MM.1S (cell line): ENCODE measurements around the gene GBP3.

Experiments
- DNase-seq: peaks from one replicate; pipeline ENCODE4 v3.0.0-alpha.2; 2015
- H2AFZ ChIP-seq: fragments of 300-600 bp; sonication (generic); 2 replicates; pipeline ENCODE4 v1.6.0; 2016; ENCODE audit warnings: antibody characterized with exemption, low read length
- H3F3A ChIP-seq: fragments of 300-600 bp; sonication (generic); 2 replicates; pipeline ENCODE4 v1.6.1; 2016; ENCODE audit warnings: mild to moderate bottlenecking, antibody characterized with exemption, low read length, moderate library complexity, mixed read lengths; ENCODE audit not compliant: insufficient read depth
- H3K27ac ChIP-seq: fragments of 300-600 bp; sonication (generic); 2 replicates; pipeline ENCODE4 v1.5.1; 2016; ENCODE audit warnings: mild to moderate bottlenecking, low read length
- H3K27me3 ChIP-seq: fragments of 300-600 bp; sonication (generic); replicated peaks from 2 replicates; pipeline ENCODE4 v1.6.0; 2016; ENCODE audit warnings: low read length; ENCODE audit not compliant: insufficient read depth
- H3K36me3 ChIP-seq: fragments of 300-600 bp; sonication (generic); replicated peaks from 2 replicates; pipeline ENCODE4 v1.6.1; 2016; ENCODE audit warnings: mild to moderate bottlenecking, low read length, mixed read lengths; ENCODE audit not compliant: insufficient read depth
- H3K4me1 ChIP-seq: fragments of 300-600 bp; sonication (generic); 2 replicates; pipeline ENCODE4 v1.6.1; 2016; ENCODE audit warnings: low read length, mixed read lengths
- H3K4me2 ChIP-seq: fragments of 300-600 bp; sonication (generic); 2 replicates; pipeline ENCODE4 v1.6.0; 2016; ENCODE audit warnings: low read depth, low read length
- H3K4me3 ChIP-seq: fragments of 300-600 bp; sonication (generic); 2 replicates; pipeline ENCODE4 v1.5.1; 2016; ENCODE audit warnings: low read length, mixed read lengths
- H3K79me2 ChIP-seq: fragments of 300-600 bp; sonication (generic); 2 replicates; pipeline ENCODE4 v1.6.1; 2016; ENCODE audit warnings: mixed run types, low read length, mixed read lengths
- H3K9ac ChIP-seq: fragments of 300-600 bp; sonication (generic); 2 replicates; pipeline ENCODE4 v1.6.1; 2016; ENCODE audit warnings: low read length, mixed read lengths
- H3K9me2 ChIP-seq: fragments of 300-600 bp; sonication (generic); replicated peaks from 2 replicates; pipeline ENCODE4 v1.6.1; 2016; ENCODE audit warnings: mild to moderate bottlenecking, low read length, mixed read lengths; ENCODE audit not compliant: insufficient read depth
- H3K9me3 ChIP-seq: fragments of 300-600 bp; sonication (generic); replicated peaks from 2 replicates; pipeline ENCODE4 v1.6.1; 2016; ENCODE audit warnings: mild to moderate bottlenecking, low read length, mixed read lengths; ENCODE audit not compliant: insufficient read depth
- H4K20me1 ChIP-seq: fragments of 300-600 bp; sonication (generic); 2 replicates; pipeline ENCODE4 v1.6.1; 2016; ENCODE audit warnings: mild to moderate bottlenecking, low read length, moderate library complexity, mixed read lengths; ENCODE audit not compliant: insufficient read depth
- EZH2 ChIP-seq: fragments of 300-600 bp; sonication (generic); optimal IDR thresholded peaks from 2 replicates; pipeline ENCODE3; 2017; ENCODE audit warnings: low read depth, mild to moderate bottlenecking, antibody characterized with exemption, low read length, mixed read lengths
- EZH2phosphoT487 ChIP-seq: fragments of 300-600 bp; sonication (generic); IDR thresholded peaks from 2 replicates; pipeline ENCODE4 v1.6.1; 2018; ENCODE audit warnings: antibody characterized with exemption, low read length
- TF ChIP-seq, protein P1 (sequence below): fragments of 300-600 bp; sonication (generic); IDR thresholded peaks from 2 replicates; pipeline ENCODE4 v1.5.1; 2016; ENCODE audit warnings: antibody characterized with exemption, low read length, mixed read lengths

The GBP3 gene

DNA sequence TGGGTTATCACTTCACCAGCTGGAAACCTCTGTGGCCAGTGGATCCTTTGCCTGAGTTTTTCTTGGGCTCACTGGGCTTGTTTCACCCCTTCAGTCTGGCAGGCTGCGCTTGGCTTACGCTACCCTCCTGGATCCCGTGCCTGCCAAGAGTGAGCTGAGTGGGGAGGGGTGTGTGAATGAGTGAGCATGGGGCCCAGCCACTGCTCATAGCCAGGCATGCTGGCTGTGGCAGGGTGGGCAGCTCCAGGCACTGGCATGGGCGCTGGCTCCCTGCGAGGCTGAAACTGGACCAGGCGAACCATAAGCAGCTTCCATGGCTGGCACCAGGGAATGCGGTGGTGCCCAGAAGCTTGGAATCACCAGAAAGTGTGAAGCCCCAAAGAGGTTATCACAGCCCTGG, 19.8 kb upstream of the GBP3 start:
- Histone ChIP-seq H3K9me3 (no peaks in the 10 kb centered on the region), H3K27ac (no peak overlapping the region), H3K4me3 (no peak overlapping the region), H3K79me2 (no peaks in the 10 kb centered on the region), H3K27me3 (no peaks in the 10 kb centered on the region), H3K9me2 (no peaks in the 10 kb centered on the region), H3K36me3 (no peaks in the 10 kb centered on the region), H3K4me1 (no peaks in the 10 kb centered on the region), H3F3A (no peaks in the 10 kb centered on the region), H4K20me1 (no peaks in the 10 kb centered on the region), H2AFZ (no peak overlapping the region), H3K4me2 (no peak overlapping the region), H3K9ac (no peak overlapping the region)
- DNase-seq: no peak
- TF ChIP-seq, protein P1, sequence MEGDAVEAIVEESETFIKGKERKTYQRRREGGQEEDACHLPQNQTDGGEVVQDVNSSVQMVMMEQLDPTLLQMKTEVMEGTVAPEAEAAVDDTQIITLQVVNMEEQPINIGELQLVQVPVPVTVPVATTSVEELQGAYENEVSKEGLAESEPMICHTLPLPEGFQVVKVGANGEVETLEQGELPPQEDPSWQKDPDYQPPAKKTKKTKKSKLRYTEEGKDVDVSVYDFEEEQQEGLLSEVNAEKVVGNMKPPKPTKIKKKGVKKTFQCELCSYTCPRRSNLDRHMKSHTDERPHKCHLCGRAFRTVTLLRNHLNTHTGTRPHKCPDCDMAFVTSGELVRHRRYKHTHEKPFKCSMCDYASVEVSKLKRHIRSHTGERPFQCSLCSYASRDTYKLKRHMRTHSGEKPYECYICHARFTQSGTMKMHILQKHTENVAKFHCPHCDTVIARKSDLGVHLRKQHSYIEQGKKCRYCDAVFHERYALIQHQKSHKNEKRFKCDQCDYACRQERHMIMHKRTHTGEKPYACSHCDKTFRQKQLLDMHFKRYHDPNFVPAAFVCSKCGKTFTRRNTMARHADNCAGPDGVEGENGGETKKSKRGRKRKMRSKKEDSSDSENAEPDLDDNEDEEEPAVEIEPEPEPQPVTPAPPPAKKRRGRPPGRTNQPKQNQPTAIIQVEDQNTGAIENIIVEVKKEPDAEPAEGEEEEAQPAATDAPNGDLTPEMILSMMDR: no peak
- TF ChIP-seq EZH2 (no peak), EZH2phosphoT487 (no peak)

DNA sequence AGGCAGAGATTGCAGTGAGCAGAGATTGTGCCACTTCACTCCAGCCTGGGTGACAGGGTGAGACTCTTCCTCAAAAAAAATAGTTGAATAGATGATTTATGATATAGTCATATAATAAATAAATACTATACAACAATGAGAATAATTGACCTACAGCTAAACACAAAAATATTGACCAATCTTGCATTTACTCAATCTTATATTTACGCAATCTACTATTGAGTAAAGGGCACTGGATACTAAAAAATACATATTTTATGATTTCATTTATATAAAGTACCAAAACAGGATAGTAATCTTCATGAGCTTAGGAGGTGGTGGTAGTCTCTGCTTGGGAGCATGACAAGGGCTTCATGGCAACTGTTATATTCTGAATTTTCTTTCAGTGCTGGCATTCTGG, 19.1 kb upstream of the GBP3 start:
- Histone ChIP-seq H3K27ac (no peak overlapping the region), H3K4me2 (no peak overlapping the region), H3K36me3 (no peaks in the 10 kb centered on the region), H3K9me3 (no peaks in the 10 kb centered on the region), H3K79me2 (no peaks in the 10 kb centered on the region), H4K20me1 (no peaks in the 10 kb centered on the region), H3K4me3 (no peak overlapping the region), H3K27me3 (no peaks in the 10 kb centered on the region), H3K9ac (no peak overlapping the region), H3K4me1 (no peaks in the 10 kb centered on the region), H3F3A (no peaks in the 10 kb centered on the region), H2AFZ (no peak overlapping the region), H3K9me2 (no peaks in the 10 kb centered on the region)
- DNase-seq: no peak
- TF ChIP-seq, protein P1: no peak
- TF ChIP-seq EZH2phosphoT487: no peak

DNA sequence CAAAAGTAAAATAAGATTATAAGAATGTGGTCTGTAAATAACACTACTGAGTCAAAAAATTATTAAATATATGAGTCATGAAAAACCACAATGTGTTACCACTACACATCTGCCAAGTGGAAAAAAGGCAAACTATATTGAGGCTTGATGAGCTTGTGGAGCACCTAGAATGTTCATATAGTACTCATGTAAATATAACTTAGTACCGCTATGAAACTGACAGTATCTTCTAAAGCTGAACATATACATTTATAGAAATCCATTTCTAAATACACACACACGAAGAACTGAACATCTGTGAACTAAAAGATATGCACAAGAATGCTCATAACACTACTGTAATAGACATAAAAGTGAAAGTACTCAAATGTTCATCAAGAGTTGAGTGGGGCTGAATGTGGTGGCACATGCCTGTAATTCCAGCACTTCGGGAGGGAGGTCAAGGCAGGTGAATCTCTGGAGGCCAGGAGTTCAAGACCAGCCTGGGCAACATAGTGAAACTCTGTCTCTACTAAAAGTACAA, 18.5 kb upstream of the GBP3 start:
- no peaks in the 10 kb centered on the region for H3K36me3 ChIP-seq
- no peaks in the 10 kb centered on the region for H4K20me1 ChIP-seq
- no peak overlapping the region for H3K27ac ChIP-seq
- no peaks in the 10 kb centered on the region for H3K79me2 ChIP-seq
- H3K4me1 ChIP-seq: no peaks in the 10 kb centered on the region
- no peak overlapping the region for H3K9ac ChIP-seq
- 0 out of 2 replicates have a peak, but pooled peaks cover 3% of the 10 kb centered on the region for H3K9me2 ChIP-seq
- TF ChIP-seq, protein P1: no peak
- no peak for TF ChIP-seq EZH2
- TF ChIP-seq EZH2phosphoT487: no peak
- H3K4me3 ChIP-seq: no peak overlapping the region
- no peaks in the 10 kb centered on the region for H3K9me3 ChIP-seq
- no peaks in the 10 kb centered on the region for H3K27me3 ChIP-seq
- no peak overlapping the region for H2AFZ ChIP-seq
- no peak overlapping the region for H3K4me2 ChIP-seq
- no peak for DNase-seq
- no peaks in the 10 kb centered on the region for H3F3A ChIP-seq
